GM13976 (cell line): ENCODE data around the gene PRRG1.

Source experiments
- DNase-seq: peaks from one replicate; pipeline ENCODE4 v3.0.0; 2012; ENCODE audit warnings: low spot score
- in situ Hi-C: fragments of 300-500 bp; cut with MboI; formaldehyde crosslinking; loops from one replicate; pipeline ENCODE4 v1.12.0; 2022; ENCODE audit warnings: low sequenced_read_pairs, mixed read lengths, inconsistent platforms; ENCODE audit not compliant: unreplicated experiment
- TF ChIP-seq, protein P1 (sequence below): IDR thresholded peaks from 2 replicates; pipeline ENCODE4 v1.5.1; 2012; ENCODE audit warnings: borderline replicate concordance, mild to moderate bottlenecking; ENCODE audit not compliant: insufficient read depth; ENCODE audit errors: extremely low read depth, missing control alignments, control extremely low read depth

PRRG1 gene

DNA sequence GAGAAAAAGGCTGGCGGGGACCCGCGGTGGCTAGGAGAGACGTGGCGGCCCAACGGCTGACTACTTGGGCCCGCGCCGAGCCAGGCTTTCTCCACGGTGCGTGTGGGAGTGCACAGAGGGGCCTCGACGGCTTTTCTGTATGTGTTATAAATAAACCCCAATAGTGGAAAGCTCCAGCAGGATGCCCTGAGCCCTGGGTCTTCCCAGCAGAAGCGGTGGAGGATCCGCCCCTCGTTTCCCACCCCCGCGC, 268 bp upstream of the PRRG1 start:
- TF ChIP-seq, protein P1, sequence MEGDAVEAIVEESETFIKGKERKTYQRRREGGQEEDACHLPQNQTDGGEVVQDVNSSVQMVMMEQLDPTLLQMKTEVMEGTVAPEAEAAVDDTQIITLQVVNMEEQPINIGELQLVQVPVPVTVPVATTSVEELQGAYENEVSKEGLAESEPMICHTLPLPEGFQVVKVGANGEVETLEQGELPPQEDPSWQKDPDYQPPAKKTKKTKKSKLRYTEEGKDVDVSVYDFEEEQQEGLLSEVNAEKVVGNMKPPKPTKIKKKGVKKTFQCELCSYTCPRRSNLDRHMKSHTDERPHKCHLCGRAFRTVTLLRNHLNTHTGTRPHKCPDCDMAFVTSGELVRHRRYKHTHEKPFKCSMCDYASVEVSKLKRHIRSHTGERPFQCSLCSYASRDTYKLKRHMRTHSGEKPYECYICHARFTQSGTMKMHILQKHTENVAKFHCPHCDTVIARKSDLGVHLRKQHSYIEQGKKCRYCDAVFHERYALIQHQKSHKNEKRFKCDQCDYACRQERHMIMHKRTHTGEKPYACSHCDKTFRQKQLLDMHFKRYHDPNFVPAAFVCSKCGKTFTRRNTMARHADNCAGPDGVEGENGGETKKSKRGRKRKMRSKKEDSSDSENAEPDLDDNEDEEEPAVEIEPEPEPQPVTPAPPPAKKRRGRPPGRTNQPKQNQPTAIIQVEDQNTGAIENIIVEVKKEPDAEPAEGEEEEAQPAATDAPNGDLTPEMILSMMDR, result no peak
- DNase-seq, result no peak
- in situ Hi-C loops, result no loop called here

DNA sequence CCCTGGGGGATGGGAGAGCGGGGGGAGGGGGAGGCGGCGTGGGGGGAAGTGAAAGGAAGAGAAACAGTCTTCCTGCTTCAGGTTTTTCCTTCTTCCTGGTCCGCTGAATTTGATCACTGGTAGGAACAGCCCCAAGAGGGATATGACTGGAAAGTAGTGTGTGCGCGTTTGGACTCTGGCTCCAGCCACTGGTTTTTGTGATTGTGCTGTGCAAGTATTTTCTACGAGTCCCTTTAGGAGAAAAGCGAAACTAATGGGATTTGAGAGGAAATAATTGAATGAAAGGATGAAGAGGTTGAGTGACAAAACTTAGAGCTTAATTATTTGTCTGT, 836 bp downstream of the PRRG1 start:
- in situ Hi-C loops, result no loop called here
- no peak for DNase-seq
- TF ChIP-seq, protein P1, result no peak

DNA sequence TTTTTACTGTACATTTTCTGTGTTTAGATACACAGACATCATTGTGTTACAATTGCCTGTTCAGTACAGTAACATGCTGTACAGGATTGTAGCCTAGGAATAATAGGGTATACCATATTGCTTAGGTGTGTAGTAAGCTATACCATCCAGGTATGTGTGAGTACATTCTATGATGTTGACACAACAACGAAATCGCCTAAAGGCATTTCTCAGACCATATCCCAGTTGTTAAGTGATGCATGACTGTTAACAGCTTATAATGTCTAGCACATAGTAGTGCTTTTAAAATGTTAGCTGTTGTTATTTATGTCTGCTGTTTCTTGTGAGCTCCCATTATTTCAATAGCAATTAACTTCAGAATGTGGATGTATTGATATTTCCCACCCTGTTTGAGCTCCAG, 4.5 kb downstream of the PRRG1 start:
- DNase-seq, result no peak
- in situ Hi-C loops, result no loop called here
- TF ChIP-seq, protein P1, result no peak

DNA sequence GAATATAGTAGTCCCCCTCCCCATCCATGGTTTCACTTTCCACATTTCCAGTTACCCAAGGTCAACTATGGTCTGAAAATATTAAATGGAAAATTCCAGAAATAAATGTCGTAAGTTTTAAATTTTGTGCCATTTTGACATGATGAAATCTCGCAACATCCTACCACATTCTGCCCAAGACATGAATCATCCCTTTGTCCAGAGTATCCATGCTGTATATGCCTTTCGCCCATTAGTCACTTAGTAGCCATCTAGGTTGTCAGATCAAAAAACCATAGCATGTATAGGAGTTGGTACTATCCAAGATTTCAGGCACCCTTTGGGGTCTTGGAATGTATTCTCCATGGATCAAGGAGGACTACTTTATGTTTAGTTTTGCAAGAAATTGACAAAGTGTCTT, 8.3 kb downstream of the PRRG1 start:
- TF ChIP-seq, protein P1, result no peak
- in situ Hi-C loops, result no loop called here
- no peak for DNase-seq

DNA sequence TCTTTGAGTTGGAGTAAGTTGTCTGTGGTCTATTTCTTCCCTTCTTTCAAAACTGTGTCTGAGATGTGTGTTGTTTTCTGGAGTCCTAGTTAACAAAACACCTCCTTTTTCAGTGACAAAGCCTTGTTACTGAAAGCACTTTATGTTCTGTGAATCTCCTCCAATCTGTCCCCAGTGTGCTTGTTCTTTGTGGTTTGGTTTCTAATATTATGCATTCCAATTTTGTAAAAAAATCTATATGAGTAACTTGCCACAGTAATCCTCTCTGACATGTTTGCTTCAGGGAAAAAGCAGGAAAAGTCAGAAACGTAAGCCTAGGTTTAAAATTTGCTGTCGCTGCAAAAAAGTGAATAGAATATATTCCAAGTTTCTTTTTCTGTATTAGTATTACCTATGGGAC, 12.4 kb downstream of the PRRG1 start:
- in situ Hi-C loops, result no loop called here
- TF ChIP-seq, protein P1, result no peak
- DNase-seq, result no peak

DNA sequence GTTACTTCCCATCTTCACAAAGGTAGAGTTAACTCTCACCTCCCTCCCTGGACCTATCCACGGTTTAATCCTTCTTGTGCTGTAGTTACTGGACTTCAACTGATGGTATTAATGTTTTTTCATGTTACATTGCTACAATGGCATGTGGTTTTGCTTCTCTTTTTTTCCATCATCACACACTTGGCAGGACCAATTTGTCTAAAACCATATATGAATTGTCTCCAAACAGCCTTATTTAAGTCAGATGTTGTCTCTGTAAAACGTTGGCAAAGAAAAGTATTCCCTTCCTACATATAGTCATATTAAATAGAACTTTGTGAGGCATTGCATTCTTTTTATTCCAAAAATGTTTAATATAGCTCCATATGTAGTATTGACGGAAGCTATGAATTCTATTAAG, 15.5 kb downstream of the PRRG1 start:
- in situ Hi-C loops, result no loop called here
- TF ChIP-seq, protein P1, result no peak
- no peak for DNase-seq

DNA sequence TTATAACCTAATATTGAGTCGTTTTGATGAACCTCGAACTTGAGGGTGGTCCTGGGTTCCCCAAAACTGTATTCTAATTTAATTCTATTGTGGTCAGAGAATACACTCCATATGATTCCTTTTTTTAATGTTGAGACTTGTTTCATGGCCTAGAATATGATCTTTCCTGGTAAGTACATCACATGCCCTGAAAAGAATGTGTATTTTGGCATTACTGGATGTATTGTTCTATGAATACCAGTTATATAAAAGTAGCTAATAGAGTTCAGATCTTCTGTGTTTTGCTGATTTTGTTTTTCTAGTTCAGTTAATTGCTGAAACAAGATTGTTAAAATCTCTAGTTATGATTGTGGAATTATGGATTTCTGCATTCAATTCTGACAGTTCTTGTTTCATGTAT, 18.8 kb downstream of the PRRG1 start:
- in situ Hi-C loops, result no loop called here
- DNase-seq, result no peak
- TF ChIP-seq, protein P1, result no peak
